Measurements from ENCODE around the gene LCE1E. TPM values are rescaled to one million over a fixed set of nuclear protein-coding genes. Genes with fewer than 3 reads are reported as not detected.

The LCE1E gene
- total RNA-seq, 4 donors from 2014 or later: not detected

- intact Hi-C loops (cut with DNase I; ENCODE audit: low total_unique reads) (no loop called here), in situ Hi-C loops (cut with MboI; ENCODE audit: low pct_ligation_motif_present in 1 of 4, low pct_unique_long_range_greater_than_20kb in 1 of 4, low sequenced_read_pairs in 3 of 4) (no loop called here)
- DNase-seq: no peak
- H3K9me3 ChIP-seq: no peaks in the 10 kb centered on the region
- no peaks in the 10 kb centered on the region for H3K4me1 ChIP-seq
- no peaks in the 10 kb centered on the region for H3K27me3 ChIP-seq
- TF ChIP-seq EP300 (IDR thresholded peaks at IDR 0.05; ENCODE audit: low read depth): no peak
- no peak for TF ChIP-seq POLR2A (IDR thresholded peaks at IDR 0.05)
- no peak for TF ChIP-seq POLR2AphosphoS5 (IDR thresholded peaks at IDR 0.05)
- no peak for TF ChIP-seq CTCF (IDR thresholded peaks at IDR 0.05)
- 18 to 34% methylated on average over 1 of the region's 1 CpG for WGBS, 2 donors (ENCODE audit: low coverage in 1 of 2)
- no peak overlapping the region for H3K27ac ChIP-seq
- no peaks in the 10 kb centered on the region for H3K36me3 ChIP-seq
- H3K4me3 ChIP-seq: no peak overlapping the region
Observed at GRCh38 chr1:152752225-152752624, 33.8 kb upstream of the LCE1E start.

GRCh38 chr1:152753586-152753985 is 32.5 kb upstream of the LCE1E start:
- 14 to 17% methylated on average over 1 of the region's 1 CpG for WGBS, 2 donors (ENCODE audit: low coverage in 1 of 2)

GRCh38 chr1:152756872-152757271 is 29.2 kb upstream of the LCE1E start:
- Histone ChIP-seq H3K36me3 (no peaks in the 10 kb centered on the region), H3K4me3 (no peak overlapping the region), H3K27ac (no peak overlapping the region), H3K27me3 (no peaks in the 10 kb centered on the region), H3K4me1 (no peaks in the 10 kb centered on the region), H3K9me3 (no peaks in the 10 kb centered on the region)
- in situ Hi-C loops (cut with MboI; ENCODE audit: low pct_ligation_motif_present in 1 of 4, low pct_unique_long_range_greater_than_20kb in 1 of 4, low sequenced_read_pairs in 3 of 4): no loop called here
- TF ChIP-seq POLR2A (IDR thresholded peaks at IDR 0.05) (no peak), EP300 (IDR thresholded peaks at IDR 0.05; ENCODE audit: low read depth) (no peak), POLR2AphosphoS5 (IDR thresholded peaks at IDR 0.05) (no peak), CTCF (IDR thresholded peaks at IDR 0.05) (no peak)
- intact Hi-C loops (cut with DNase I; ENCODE audit: low total_unique reads): no loop called here
- DNase-seq: no peak
- WGBS, 2 donors (ENCODE audit: low coverage in 1 of 2): 63 to 85% methylated on average over 1 to 2 of the region's 2 CpGs

More at GRCh38 chr1:152753586-152753985, 32.5 kb upstream of the LCE1E start:
- Histone ChIP-seq H3K27me3 (no peaks in the 10 kb centered on the region), H3K36me3 (no peaks in the 10 kb centered on the region), H3K4me3 (no peak overlapping the region), H3K9me3 (no peaks in the 10 kb centered on the region), H3K4me1 (no peaks in the 10 kb centered on the region), H3K27ac (no peak overlapping the region)
- no peak for DNase-seq
- no peak for TF ChIP-seq CTCF (IDR thresholded peaks at IDR 0.05)
- in situ Hi-C loops (cut with MboI; ENCODE audit: low pct_ligation_motif_present in 1 of 4, low pct_unique_long_range_greater_than_20kb in 1 of 4, low sequenced_read_pairs in 3 of 4): no loop called here
- intact Hi-C loops (cut with DNase I; ENCODE audit: low total_unique reads): no loop called here

- DNase-seq: no peak
- intact Hi-C loops (cut with DNase I; ENCODE audit: low total_unique reads): no loop called here
- H3K27me3 ChIP-seq: no peaks in the 10 kb centered on the region
- in situ Hi-C loops (cut with MboI; ENCODE audit: low pct_ligation_motif_present in 1 of 4, low pct_unique_long_range_greater_than_20kb in 1 of 4, low sequenced_read_pairs in 3 of 4): no loop called here
- no peaks in the 10 kb centered on the region for H3K4me1 ChIP-seq
- H3K9me3 ChIP-seq: no peaks in the 10 kb centered on the region
- H3K27ac ChIP-seq: no peak within 1 kb of the TSS
- TF ChIP-seq POLR2A (IDR thresholded peaks at IDR 0.05) (no peak), CTCF (IDR thresholded peaks at IDR 0.05) (no peak), EP300 (IDR thresholded peaks at IDR 0.05; ENCODE audit: low read depth) (no peak)
- H3K4me3 ChIP-seq: no peak within 1 kb of the TSS
- WGBS, 2 donors (ENCODE audit: low coverage in 1 of 2): 69 to 86% methylated on average over 2 to 6 of the region's 6 CpGs
- H3K36me3 ChIP-seq: no peaks in the 10 kb centered on the region
Observed at GRCh38 chr1:152757747-152758146, 28.3 kb upstream of the LCE1E start, which contains the start of gene KPRP. KPRP (plus strand) TSS chr1:152758025; CDS start chr1:152759589, 1,564 bp downstream.

All from transverse colon (tissue), 4 donors.